Measurements from ENCODE around the gene AKNAD1. TPM values are rescaled to one million over a fixed set of nuclear protein-coding genes. Genes with fewer than 3 reads are reported as not detected.
A peak's percentile ranks its signal among the peaks of the same experiment; 100 is the strongest.
"Not testable (repeated sequence)": the region's sequence is repeated elsewhere in the genome, so short reads cannot be mapped to it uniquely, and the experiment has no call there.

AKNAD1 gene
- polyA plus RNA-seq, 3 donors, result not detected

- Histone ChIP-seq H3K4me3 (replicated peaks in 1 of 3; ENCODE audit: low read depth in 2 of 3, low read length in 3 of 3) (peak overlapping the region in 1 of 3 experiments; percentile 39), H4K20me1 (ENCODE audit: insufficient read depth, low read length) (no peaks in the 10 kb centered on the region), H3K9me3 (replicated peaks in 1 of 2; ENCODE audit: control insufficient read depth in 1 of 2, insufficient read depth in 1 of 2, low read length in 2 of 2) (no peaks in the 10 kb centered on the region), H3K4me2 (replicated peaks; ENCODE audit: extremely low read depth, low read length, poor library complexity, severe bottlenecking) (peak overlapping the region; percentile 2), H2AFZ (ENCODE audit: insufficient read depth, low read depth, low read length, poor library complexity, severe bottlenecking) (peak overlapping the region; percentile 13), H3K9ac (ENCODE audit: insufficient read depth, low read length, poor library complexity, severe bottlenecking) (no peak overlapping the region), H3K27me3 (ENCODE audit: control insufficient read depth in 2 of 2, insufficient read depth in 2 of 2, low read length in 2 of 2) (no peaks in the 10 kb centered on the region), H3K27ac (ENCODE audit: low read depth in 1 of 2, low read length in 2 of 2) (peak overlapping the region in 1 of 2 donors; percentile 22), H3K79me2 (ENCODE audit: insufficient read depth, low read length) (peaks cover 63% of the 10 kb centered on the region), H3K4me1 (ENCODE audit: control insufficient read depth in 1 of 2, insufficient read depth in 2 of 2, low read length in 2 of 2) (peaks cover 11 to 15% of the 10 kb centered on the region in 2 donors), H3K36me3 (replicated peaks in 1 of 2; ENCODE audit: control insufficient read depth in 1 of 2, insufficient read depth in 2 of 2, low read length in 2 of 2) (peaks cover 0 to 4% of the 10 kb centered on the region in 2 donors)
- Mint-ChIP-seq H3K4me1 (peaks cover 21% of the 10 kb centered on the region), H3K27ac (peak overlapping the region in 6 of 7 donors; percentile 20 to 86 (median 81)), H3K36me3 (peaks cover 0 to 12% of the 10 kb centered on the region in 2 donors), H3K9me3 (peaks cover 0 to 3% (median 0%) of the 10 kb centered on the region in 7 donors), H3K4me3 (peak overlapping the region in 1 of 2 donors; percentile 51), H3K27me3 (ENCODE audit: low read depth in 3 of 3) (no peaks in the 10 kb centered on the region)
- intact Hi-C loops (cut with micrococcal nuclease), result loop anchor here in 1 of 2 donors (10.0 kb wide), 1 partner anchor 195 kb away; the partner anchor contains the start of gene PRPF38B
- WGBS (ENCODE audit: insufficient coverage), result 64% methylated on average over 4 of the region's 7 CpGs
- DNase-seq, result no peak
- no peak for TF ChIP-seq CTCF (IDR thresholded peaks at IDR 0.05)
These were observed 33.0 kb upstream of the AKNAD1 start for GRCh38 chr1:108889706-108890384.

- Histone ChIP-seq H3K4me3 (replicated peaks in 1 of 3; ENCODE audit: low read depth in 2 of 3, low read length in 3 of 3) (peak overlapping the region in 1 of 3 experiments; percentile 39), H3K4me1 (ENCODE audit: control insufficient read depth in 1 of 2, insufficient read depth in 2 of 2, low read length in 2 of 2) (peaks cover 11 to 15% of the 10 kb centered on the region in 2 donors), H3K79me2 (ENCODE audit: insufficient read depth, low read length) (peaks cover 65% of the 10 kb centered on the region), H3K4me2 (replicated peaks; ENCODE audit: extremely low read depth, low read length, poor library complexity, severe bottlenecking) (peak overlapping the region; percentile 2), H2AFZ (ENCODE audit: insufficient read depth, low read depth, low read length, poor library complexity, severe bottlenecking) (peak overlapping the region; percentile 13), H3K27ac (ENCODE audit: low read depth in 1 of 2, low read length in 2 of 2) (peak overlapping the region in 1 of 2 donors; percentile 22)
- not testable (repeated sequence) for H3K9ac ChIP-seq (ENCODE audit: insufficient read depth, low read length, poor library complexity, severe bottlenecking); H3K27me3 ChIP-seq (ENCODE audit: control insufficient read depth in 2 of 2, insufficient read depth in 2 of 2, low read length in 2 of 2); H3K27me3 Mint-ChIP-seq (ENCODE audit: low read depth in 3 of 3); H3K9me3 ChIP-seq (replicated peaks in 1 of 2; ENCODE audit: control insufficient read depth in 1 of 2, insufficient read depth in 1 of 2, low read length in 2 of 2); H3K36me3 Mint-ChIP-seq; H3K36me3 ChIP-seq (replicated peaks in 1 of 2; ENCODE audit: control insufficient read depth in 1 of 2, insufficient read depth in 2 of 2, low read length in 2 of 2); H4K20me1 ChIP-seq (ENCODE audit: insufficient read depth, low read length); H3K9me3 Mint-ChIP-seq
- Mint-ChIP-seq H3K27ac (peak overlapping the region in 4 of 7 donors; percentile 20 to 86 (median 44)), H3K4me3 (peak overlapping the region in 1 of 2 donors; percentile 77), H3K4me1 (peaks cover 21% of the 10 kb centered on the region)
- no CpG with 5 or more reads among the region's 6 CpGs for WGBS (ENCODE audit: insufficient coverage)
- peak in 2 of 3 donors; percentile 24 to 42 for DNase-seq
- intact Hi-C loops (cut with micrococcal nuclease), result loop anchor here in 1 of 2 donors (10.0 kb wide), 1 partner anchor 194 kb away; the partner anchor contains the start of gene PRPF38B
These were observed 32.2 kb upstream of the AKNAD1 start for GRCh38 chr1:108889006-108889645.
